HG02759 (cell line): ENCODE results near the gene CORIN.
"Not testable (repeated sequence)": the region's sequence is repeated elsewhere in the genome, so short reads cannot be mapped to it uniquely, and the experiment has no call there.

Experiments
- ATAC-seq: cut with Tn5 transposase; IDR thresholded peaks from one replicate; pipeline ENCODE4 v1.9.1; 2021; ENCODE audit warnings: mild to moderate bottlenecking, moderate library complexity; ENCODE audit not compliant: unreplicated experiment

The CORIN gene

DNA sequence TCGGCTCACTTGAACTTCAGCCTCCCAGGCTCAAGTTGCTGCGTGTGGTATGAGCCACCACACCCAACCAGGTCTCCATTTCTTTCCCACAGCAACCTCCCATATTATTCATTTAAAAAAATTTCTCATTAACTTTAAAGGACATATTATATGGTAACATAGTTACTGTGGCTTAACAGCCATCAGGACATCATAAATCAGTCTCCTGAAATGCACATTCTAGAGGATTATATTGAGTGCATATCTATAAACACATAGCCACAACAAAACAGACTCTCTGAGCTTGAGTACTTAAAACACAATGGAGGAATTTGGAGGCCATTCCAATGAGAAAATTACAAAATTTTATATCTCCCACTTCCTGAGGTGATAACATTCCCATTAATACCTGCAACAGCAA is 61.5 kb downstream of the CORIN start:
- no peak for ATAC-seq

DNA sequence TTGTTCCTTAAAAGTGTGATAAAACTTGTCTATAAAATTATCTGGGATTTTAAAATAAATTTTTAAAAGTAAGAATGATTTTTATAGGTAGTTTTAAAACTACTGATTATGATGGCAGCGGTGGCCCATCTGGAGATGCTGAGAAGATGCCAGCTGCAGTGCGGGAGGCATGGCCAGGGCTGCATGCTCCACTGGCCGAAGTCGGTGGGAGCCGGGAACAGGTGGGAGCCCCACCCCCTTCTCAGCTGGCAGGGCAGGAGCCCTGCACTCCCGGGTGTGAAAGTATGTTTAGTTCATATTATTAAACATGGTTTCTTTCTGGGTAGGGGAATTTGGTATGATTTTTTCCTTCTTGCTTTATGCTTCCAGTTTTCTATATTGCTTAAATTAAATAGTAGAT is 63.8 kb downstream of the CORIN start:
- no peak for ATAC-seq

- no peak for ATAC-seq
These were observed 66.8 kb downstream of the CORIN start for GRCh38 chr4:47771020-47771419.

DNA sequence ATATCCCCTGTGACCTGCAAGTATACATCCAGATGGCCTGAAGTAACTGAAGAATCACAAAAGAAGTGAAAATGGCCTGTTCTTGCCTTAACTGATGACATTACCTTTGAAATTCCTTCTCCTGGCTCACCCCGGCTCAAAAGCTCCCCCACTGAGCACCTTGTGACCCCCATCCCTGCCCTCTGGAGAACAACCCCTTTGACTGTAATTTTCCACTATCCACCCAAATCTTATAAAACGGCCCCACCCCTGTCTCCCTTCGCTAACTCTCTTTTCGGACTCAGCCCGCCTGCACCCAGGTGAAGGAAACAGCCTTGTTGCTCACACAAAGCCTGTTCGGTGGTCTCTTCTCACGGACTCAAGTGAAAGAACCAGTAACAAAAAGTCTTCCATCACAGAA is 69.9 kb downstream of the CORIN start:
- not testable (repeated sequence) for ATAC-seq

- ATAC-seq, result no peak
These were observed 74.6 kb downstream of the CORIN start for GRCh38 chr4:47763279-47763678.

DNA sequence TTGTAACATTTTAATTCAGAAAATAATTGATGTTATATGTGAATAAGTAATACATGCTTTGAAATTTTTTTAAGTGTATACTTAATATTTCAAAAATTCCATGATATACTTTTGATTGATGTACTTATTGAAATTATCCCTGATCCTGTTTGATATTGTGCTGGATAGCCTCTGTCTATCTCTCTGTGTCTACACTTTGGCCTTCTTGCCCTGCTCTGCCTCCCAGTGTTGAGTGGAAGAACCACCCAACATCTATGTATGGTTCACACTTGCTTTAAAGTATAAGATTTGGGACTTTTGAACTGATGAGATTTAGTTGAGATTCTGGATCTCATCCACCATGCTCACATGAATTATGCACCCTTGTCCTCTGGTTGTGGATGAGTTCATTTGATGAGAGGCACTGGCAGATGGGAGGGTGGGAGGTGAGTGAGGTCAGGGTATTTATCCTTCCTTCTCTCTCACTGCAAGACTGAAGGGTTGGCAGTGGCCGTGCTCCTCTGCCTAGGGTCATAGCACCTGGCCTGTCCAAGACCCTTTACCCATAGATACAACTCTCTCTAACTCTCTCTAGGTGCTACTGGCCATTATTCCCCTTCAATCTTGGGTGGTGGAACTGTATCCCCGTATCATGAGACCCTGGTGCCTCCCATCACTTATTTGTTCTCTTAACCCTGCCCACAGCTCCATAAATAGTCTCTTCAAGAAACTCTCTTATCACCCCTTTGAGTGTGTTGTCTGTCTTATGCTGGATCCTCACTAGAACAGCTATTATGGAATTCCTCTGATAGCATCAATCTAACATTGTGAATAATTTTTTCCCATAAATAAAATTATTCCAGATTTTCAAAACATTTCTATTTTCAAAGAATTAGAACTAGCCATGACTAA is 75.2 kb downstream of the CORIN start:
- ATAC-seq, result no peak

- not testable (repeated sequence) for ATAC-seq
These were observed 84.6 kb downstream of the CORIN start for GRCh38 chr4:47753316-47753715.

GRCh38 chr4:47752214-47752613 is 85.7 kb downstream of the CORIN start:
- ATAC-seq, result no peak

DNA sequence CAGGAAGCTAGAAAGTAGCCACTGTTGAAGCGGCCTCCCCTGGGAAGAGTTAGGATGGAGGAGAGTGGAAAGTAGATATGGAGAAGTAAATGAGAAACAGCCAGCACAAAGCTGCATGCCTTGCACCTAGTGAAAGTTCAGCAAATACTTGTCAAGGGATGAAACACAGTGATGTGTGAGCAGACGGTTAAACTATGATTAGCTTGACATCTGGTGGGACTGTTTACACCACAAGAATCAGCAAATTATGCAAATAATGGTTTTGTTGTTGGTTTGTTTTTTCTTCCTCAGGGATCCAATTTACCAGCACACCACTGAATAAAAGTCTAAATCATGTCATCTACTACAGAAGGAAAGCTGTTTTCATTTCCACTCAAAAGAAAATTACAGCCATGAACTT is 87.1 kb downstream of the CORIN start:
- no peak for ATAC-seq

- no peak for ATAC-seq
These were observed 88.0 kb downstream of the CORIN start for GRCh38 chr4:47749858-47750257.

- no peak for ATAC-seq
These were observed 88.8 kb downstream of the CORIN start for GRCh38 chr4:47749060-47749459.

DNA sequence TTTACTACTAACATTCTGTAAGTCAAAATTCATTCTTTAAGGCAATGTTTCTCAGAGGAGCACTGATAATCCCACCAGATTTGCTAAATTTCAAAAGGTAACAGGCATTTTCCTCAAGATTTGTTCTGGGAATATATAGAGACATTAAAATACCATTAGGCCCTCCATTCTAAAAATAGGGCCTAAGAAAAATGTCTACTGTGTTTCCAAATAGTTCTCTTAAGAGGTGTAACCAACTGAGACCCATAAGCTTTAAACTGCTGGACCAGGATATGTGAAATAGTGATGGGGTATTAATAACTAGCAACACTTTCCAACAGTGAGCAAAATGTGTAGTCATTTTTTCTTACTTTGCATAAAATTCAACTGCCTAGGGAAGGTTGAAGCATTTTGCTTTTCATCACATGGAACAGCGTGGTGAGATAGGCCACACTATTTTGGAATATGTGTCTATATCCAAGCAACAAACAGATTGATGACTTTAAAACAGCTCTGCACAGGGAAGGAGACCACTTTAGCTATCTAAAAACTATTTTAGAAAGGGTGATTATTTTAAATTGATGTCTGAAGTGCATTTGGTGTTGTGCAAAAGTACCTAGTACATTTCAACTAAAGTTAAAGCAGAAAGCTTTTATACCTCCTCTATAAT is 89.9 kb downstream of the CORIN start:
- ATAC-seq, result no peak

GRCh38 chr4:47747211-47747610 is 90.7 kb downstream of the CORIN start:
- no peak for ATAC-seq

DNA sequence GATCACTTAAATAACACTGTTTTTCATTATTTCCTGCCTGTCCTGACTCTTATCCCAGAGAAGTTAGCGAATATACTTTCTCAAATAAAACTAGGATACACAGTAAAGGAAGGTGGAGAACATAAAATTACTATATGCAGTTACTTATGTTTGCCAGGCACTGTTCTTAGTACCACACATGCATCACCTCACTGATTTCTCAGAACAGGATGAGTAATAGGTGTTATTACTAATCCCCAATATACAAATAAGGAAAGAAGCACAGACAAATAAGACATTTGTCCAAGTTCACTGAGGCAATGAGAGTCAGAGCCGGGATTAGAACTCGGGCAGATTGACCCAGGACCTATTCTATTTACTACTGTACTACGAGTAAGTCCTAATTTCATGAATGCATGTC is 91.7 kb downstream of the CORIN start:
- ATAC-seq, result no peak

GRCh38 chr4:47744843-47745382 is 93.0 kb downstream of the CORIN start:
- ATAC-seq, result no peak

GRCh38 chr4:47744253-47744652 is 93.6 kb downstream of the CORIN start:
- no peak for ATAC-seq

DNA sequence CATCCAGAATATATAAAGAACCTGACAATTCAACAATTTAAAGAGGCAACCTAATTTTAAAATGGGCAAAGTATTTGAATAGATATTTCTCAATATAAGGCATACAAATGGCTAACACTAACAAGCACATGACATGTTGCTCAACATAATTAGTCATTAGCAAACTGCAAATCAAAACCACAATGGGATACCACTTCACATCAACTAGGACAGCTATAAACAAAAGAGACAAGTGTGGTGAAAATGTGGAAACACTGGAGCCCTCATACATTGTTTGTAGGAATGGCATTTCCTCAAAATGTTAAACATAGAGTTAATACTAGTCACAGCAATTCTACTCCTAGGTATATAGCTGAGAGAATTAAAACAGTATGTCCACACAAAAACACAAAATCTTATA is 96.7 kb downstream of the CORIN start:
- ATAC-seq, result no peak

DNA sequence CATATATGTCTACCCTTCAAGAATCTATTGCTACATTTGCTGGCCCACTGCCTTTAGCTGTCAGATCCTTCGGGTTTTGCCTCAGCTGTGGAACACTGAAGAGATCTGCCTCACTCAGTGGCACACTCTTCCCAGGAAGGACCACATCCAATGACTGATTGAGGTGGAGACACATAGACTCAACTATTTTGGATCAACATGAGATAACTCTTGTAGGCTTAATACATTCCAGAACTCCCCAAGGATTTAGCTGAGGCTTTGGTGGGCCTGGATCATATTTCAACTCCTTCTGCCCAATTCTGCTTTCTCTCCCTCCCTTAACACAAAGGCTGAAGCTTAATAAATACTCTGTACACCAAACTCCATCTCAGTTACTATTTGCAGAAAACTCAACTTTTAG is 100.5 kb downstream of the CORIN start:
- ATAC-seq, result no peak

DNA sequence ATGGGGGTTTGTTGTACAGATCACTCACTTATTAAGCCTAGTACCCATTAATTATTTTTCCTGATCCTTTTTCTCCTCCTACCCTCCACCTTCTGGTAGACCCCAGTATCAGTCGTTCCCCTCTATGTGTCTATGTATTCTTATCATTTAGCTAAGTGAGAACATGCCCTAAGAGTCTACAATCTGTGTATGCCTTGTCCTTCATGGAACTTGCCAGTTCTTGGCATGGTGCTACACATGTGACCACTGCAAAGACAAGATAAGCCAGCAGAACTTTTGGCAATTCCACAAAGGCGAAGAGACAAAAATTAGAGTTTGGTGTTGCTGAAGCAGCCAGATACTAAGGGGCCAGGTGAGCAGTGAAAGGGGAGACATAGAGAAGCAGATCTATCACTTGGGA is 101.3 kb downstream of the CORIN start:
- ATAC-seq, result no peak

DNA sequence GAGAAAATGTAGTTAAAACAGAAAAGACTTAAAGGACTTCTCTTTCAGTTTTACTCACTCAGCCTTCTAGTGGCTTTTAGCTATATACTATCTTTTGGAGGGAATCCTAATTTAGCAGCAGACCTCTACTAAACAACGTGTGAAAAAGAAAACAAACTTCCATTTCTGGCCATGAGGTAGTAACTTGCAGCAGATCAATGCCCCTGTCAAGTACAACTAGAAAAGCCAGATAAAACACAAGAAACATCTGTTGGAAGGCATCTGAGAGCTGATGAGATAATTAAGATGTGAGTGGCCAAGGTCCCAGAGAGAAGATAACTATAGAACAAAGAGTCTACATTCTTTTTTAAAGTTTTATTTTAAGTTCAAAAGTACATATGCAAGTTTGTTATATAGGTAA is 101.7 kb downstream of the CORIN start:
- ATAC-seq, result no peak

DNA sequence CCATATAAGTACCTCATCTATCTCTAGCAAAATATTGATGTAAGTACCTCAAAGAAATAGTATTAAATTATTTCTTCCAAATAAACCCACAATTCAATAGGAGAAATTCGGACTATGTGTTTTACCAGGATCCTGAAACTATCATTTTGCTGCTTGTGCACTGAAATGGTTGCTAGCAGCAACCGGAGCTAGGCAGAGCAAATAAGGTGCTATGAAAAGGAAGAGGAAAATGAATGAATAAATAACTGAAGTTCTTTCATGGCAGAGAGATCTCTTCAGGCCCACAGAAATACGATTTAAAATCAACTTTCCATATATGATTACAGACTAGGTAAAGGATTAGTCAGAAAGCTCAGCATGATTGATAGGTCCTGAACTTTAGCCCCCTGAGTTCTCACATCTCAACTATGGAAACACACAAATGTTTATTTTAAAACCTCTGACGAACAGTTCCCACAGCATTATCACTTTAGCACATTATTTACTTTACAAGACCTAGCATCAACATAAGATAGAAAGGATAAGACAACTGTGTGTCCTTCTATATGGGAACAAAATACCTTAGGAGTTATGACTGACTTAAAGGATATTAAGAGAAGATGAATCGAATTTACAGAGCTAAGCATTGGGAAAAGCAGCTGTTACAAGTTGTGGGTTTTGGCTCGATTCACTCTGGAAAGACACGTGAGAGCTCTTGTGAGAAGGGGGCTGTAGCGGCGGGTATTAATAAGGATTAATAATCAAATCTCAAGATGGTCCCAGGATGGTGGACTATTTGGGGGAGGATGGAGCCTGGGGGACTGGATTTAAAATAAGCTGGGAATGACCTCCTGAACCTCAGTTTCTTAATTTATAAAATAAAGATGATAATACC is 104.3 kb downstream of the CORIN start:
- no peak for ATAC-seq
